IMR-90 (cell line): ENCODE measurements around the gene SLC26A8. TPM values are rescaled to one million over a fixed set of nuclear protein-coding genes. Genes with fewer than 3 reads are reported as not detected.

ENCODE experiments used
- ATAC-seq: fragments of 200-7000 bp; cut with Tn5 transposase; 2 replicates; pipeline ENCODE4 v1.9.1; 2020; ENCODE audit warnings: low read depth, mild to moderate bottlenecking, moderate library complexity
- BruUV-seq: library from RNA; stranded (reverse); fragments of 400-500 nt; replicated peaks from 2 replicates; lab custom pipeline; 2021; lab: Mats Ljungman, UMichigan
- CTCF ChIA-PET: fragments of 300-600 bp; formaldehyde crosslinking; extraction: SDS; loops from one replicate; lab custom pipeline; 2021; ENCODE audit warnings: antibody characterized with exemption; lab: Yijun Ruan, JAX
- POLR2A ChIA-PET: fragments of 300-600 bp; sonication (Branson Sonifier 250); formaldehyde crosslinking; loops from one replicate; lab custom pipeline; 2022; ENCODE audit warnings: antibody characterized with exemption; ENCODE audit not compliant: unreplicated experiment; lab: Charles Lee
- DNase-seq: peaks from one replicate; pipeline ENCODE4 v3.0.0; 2013
- H2AFZ ChIP-seq: replicated peaks from 2 replicates; pipeline ENCODE3; 2013; ENCODE audit warnings: low read length, mild to moderate bottlenecking; ENCODE audit not compliant: poor library complexity
- H2AK5ac ChIP-seq: 2 replicates; pipeline ENCODE4 v1.6.1; 2013; ENCODE audit warnings: low read depth, low read length, inconsistent platforms
- H2AK9ac ChIP-seq: replicated peaks from 2 replicates; pipeline ENCODE3; 2013; ENCODE audit warnings: mild to moderate bottlenecking, low read depth, low read length, moderate library complexity; ENCODE audit not compliant: poor library complexity
- H2BK120ac ChIP-seq: 2 replicates; pipeline ENCODE4 v1.6.1; 2013; ENCODE audit warnings: low read depth, low read length, inconsistent platforms
- H2BK15ac ChIP-seq: 3 replicates; pipeline ENCODE4 v1.6.1; 2013; ENCODE audit warnings: low read depth, low read length, inconsistent platforms
- H2BK20ac ChIP-seq: 2 replicates; pipeline ENCODE4 v1.6.1; 2013; ENCODE audit warnings: low read depth, mild to moderate bottlenecking, inconsistent platforms, low read length, moderate library complexity
- H2BK5ac ChIP-seq: 2 replicates; pipeline ENCODE4 v1.6.1; 2013; ENCODE audit warnings: mild to moderate bottlenecking, low read depth, low read length, inconsistent platforms; ENCODE audit not compliant: poor library complexity, severe bottlenecking
- H3K14ac ChIP-seq: replicated peaks from 2 replicates; pipeline ENCODE4 v1.6.1; 2013; ENCODE audit warnings: low read depth, low read length, inconsistent platforms
- H3K18ac ChIP-seq: 2 replicates; pipeline ENCODE4 v1.6.1; 2013; ENCODE audit warnings: low read depth, low read length, control low read depth
- H3K23ac ChIP-seq: 2 replicates; pipeline ENCODE4 v1.6.1; 2013; ENCODE audit warnings: low read depth, low read length, inconsistent platforms
- H3K27ac ChIP-seq: 2 replicates; pipeline ENCODE4 v1.5.1; 2013; ENCODE audit warnings: mild to moderate bottlenecking, control low read depth, low read length; ENCODE audit not compliant: insufficient read depth
- H3K27me3 ChIP-seq: 2 replicates; pipeline ENCODE4 v1.6.1; 2013; ENCODE audit warnings: low read length; ENCODE audit not compliant: control insufficient read depth, insufficient read depth
- H3K36me3 ChIP-seq: 2 replicates; pipeline ENCODE4 v1.6.1; 2013; ENCODE audit warnings: low read length, mixed read lengths; ENCODE audit not compliant: control insufficient read depth, insufficient read depth
- H3K4ac ChIP-seq: 2 replicates; pipeline ENCODE4 v1.6.1; 2013; ENCODE audit warnings: low read depth, low read length, inconsistent platforms
- H3K4me1 ChIP-seq: 2 replicates; pipeline ENCODE4 v1.6.1; 2013; ENCODE audit warnings: low read length, mixed read lengths; ENCODE audit not compliant: control insufficient read depth, insufficient read depth
- H3K4me2 ChIP-seq: 2 replicates; pipeline ENCODE4 v1.6.1; 2013; ENCODE audit warnings: low read depth, mild to moderate bottlenecking, control low read depth, low read length, moderate library complexity
- H3K4me3 ChIP-seq: 2 replicates; pipeline ENCODE4 v1.5.1; 2013; ENCODE audit warnings: low read depth, mild to moderate bottlenecking, control low read depth, low read length, moderate library complexity; ENCODE audit not compliant: insufficient read depth
- H3K56ac ChIP-seq: 2 replicates; pipeline ENCODE4 v1.6.1; 2013; ENCODE audit warnings: low read length, inconsistent platforms; ENCODE audit not compliant: insufficient read depth; ENCODE audit errors: extremely low read depth
- H3K79me1 ChIP-seq, 2 experiments: 2 replicates each; pipeline ENCODE4 v1.6.1; 2013; ENCODE audit warnings: low read length in 2 of 2, inconsistent platforms in 1 of 2, low read depth in 1 of 2
- H3K9ac ChIP-seq: 2 replicates; pipeline ENCODE4 v1.6.1; 2013; ENCODE audit warnings: low read depth, low read length, control low read depth
- H3K9me1 ChIP-seq: 2 replicates; pipeline ENCODE4 v1.6.1; 2013; ENCODE audit warnings: low read length, inconsistent platforms; ENCODE audit not compliant: insufficient read depth
- H3K9me3 ChIP-seq: 2 replicates; pipeline ENCODE4 v1.6.1; 2013; ENCODE audit warnings: low read length; ENCODE audit not compliant: control insufficient read depth, insufficient read depth
- H4K20me1 ChIP-seq: 2 replicates; pipeline ENCODE4 v1.6.1; 2013; ENCODE audit warnings: low read length, inconsistent platforms; ENCODE audit not compliant: insufficient read depth
- H4K5ac ChIP-seq: 2 replicates; pipeline ENCODE4 v1.6.1; 2013; ENCODE audit warnings: mild to moderate bottlenecking, low read depth, low read length, control low read depth
- H4K8ac ChIP-seq, 2 experiments: 2 replicates each; pipeline ENCODE4 v1.6.1; 2013; ENCODE audit warnings: low read depth in 2 of 2, low read length in 2 of 2, control low read depth in 1 of 2, inconsistent platforms in 1 of 2
- H4K91ac ChIP-seq: 2 replicates; pipeline ENCODE4 v1.6.1; 2013; ENCODE audit warnings: low read depth, low read length, inconsistent platforms; ENCODE audit not compliant: insufficient read depth
- BHLHE40 ChIP-seq: fragments of 150-350 bp; IDR thresholded peaks from 2 replicates; pipeline ENCODE4 v1.6.1; 2016; ENCODE audit warnings: mild to moderate bottlenecking, low read depth, low read length
- CEBPB ChIP-seq: IDR thresholded peaks from 2 replicates; pipeline ENCODE4 v1.6.1; 2012; ENCODE audit warnings: low read depth, low read length, improper control_type of control experiment
- CHD1 ChIP-seq: IDR thresholded peaks from 2 replicates; pipeline ENCODE4 v1.6.1; 2012; ENCODE audit warnings: low read depth, low read length, improper control_type of control experiment
- CTCF ChIP-seq: conservative IDR thresholded peaks from 2 replicates; pipeline ENCODE4 v1.5.1; 2012; ENCODE audit warnings: mild to moderate bottlenecking, low read depth, low read length, improper control_type of control experiment
- FOS ChIP-seq: fragments of 150-350 bp; IDR thresholded peaks from 2 replicates; pipeline ENCODE4 v1.6.1; 2016; ENCODE audit warnings: low read depth, low read length
- MAFK ChIP-seq: IDR thresholded peaks from 2 replicates; pipeline ENCODE4 v1.6.1; 2012; ENCODE audit warnings: low read depth, low read length, improper control_type of control experiment
- MAZ ChIP-seq: IDR thresholded peaks from 2 replicates; pipeline ENCODE4 v1.6.1; 2012; ENCODE audit warnings: low read depth, mild to moderate bottlenecking, low read length, improper control_type of control experiment, moderate library complexity, borderline replicate concordance
- MXI1 ChIP-seq: IDR thresholded peaks from 2 replicates; pipeline ENCODE4 v1.6.1; 2012; ENCODE audit warnings: low read depth, mild to moderate bottlenecking, low read length, moderate library complexity, borderline replicate concordance
- NFE2L2 ChIP-seq: fragments of 150-350 bp; IDR thresholded peaks from 2 replicates; pipeline ENCODE4 v1.6.1; 2016; ENCODE audit warnings: low read depth, mild to moderate bottlenecking, low read length
- POLR2A ChIP-seq: IDR thresholded peaks from 2 replicates; pipeline ENCODE4 v1.6.1; 2012; ENCODE audit warnings: mild to moderate bottlenecking, low read depth, low read length
- RAD21 ChIP-seq: IDR thresholded peaks from 2 replicates; pipeline ENCODE4 v1.6.1; 2012; ENCODE audit warnings: low read length, improper control_type of control experiment
- RCOR1 ChIP-seq: IDR thresholded peaks from 2 replicates; pipeline ENCODE4 v1.6.1; 2012; ENCODE audit warnings: mild to moderate bottlenecking, low read length, improper control_type of control experiment; ENCODE audit not compliant: insufficient replicate concordance
- RFX5 ChIP-seq: IDR thresholded peaks from 2 replicates; pipeline ENCODE4 v1.8.0; 2012; ENCODE audit warnings: low read depth, mild to moderate bottlenecking, low read length, moderate library complexity
- SMC3 ChIP-seq: fragments of 150-350 bp; IDR thresholded peaks from 2 replicates; pipeline ENCODE4 v1.6.1; 2016; ENCODE audit warnings: low read depth, mild to moderate bottlenecking, antibody characterized with exemption, low read length, moderate library complexity
- USF2 ChIP-seq: fragments of 150-350 bp; IDR thresholded peaks from 2 replicates; pipeline ENCODE4 v1.6.1; 2017; ENCODE audit warnings: mild to moderate bottlenecking, antibody characterized with exemption, low read length, low read depth
- WGBS, 2 experiments: methylation state at CpG; one replicate each; pipeline versions ENCODE4 v1.1.5 to v1.1.7; 2013; ENCODE audit warnings: missing lambda C conversion rate in 2 of 2; ENCODE audit not compliant: insufficient read length in 1 of 2; ENCODE audit errors: extremely low coverage in 2 of 2; 5-methylcytosine and 5-hydroxymethylcytosine counted together
- dilution Hi-C: fragments of 300-500 bp; cut with HindIII; formaldehyde crosslinking; loops from one replicate; pipeline ENCODE4 v1.14.3; 2018; ENCODE audit warnings: low sequenced_read_pairs; ENCODE audit not compliant: unreplicated experiment
- in situ Hi-C: fragments of 300-500 bp; cut with MboI; formaldehyde crosslinking; loops from 3 replicates; pipeline ENCODE4 v1.14.3; 2019; ENCODE audit warnings: low sequenced_read_pairs, inconsistent platforms, mixed read lengths
- intact Hi-C: fragments of 100-400 bp; cut with micrococcal nuclease; formaldehyde crosslinking; loops from 2 replicates; pipeline ENCODE4 v1.10.0; 2022
- polyA plus RNA-seq, 3 experiments: library from polyadenylated mRNA; depleted of rRNA; stranded (reverse); fragments of >200 nt; gene quantifications; 2 replicates each; pipeline ENCODE4 v1.2.3, GENCODE V29; 2012; ENCODE audit warnings: low replicate concordance in 1 of 3
- total RNA-seq: library from RNA; depleted of rRNA; stranded (reverse); fragments of >200 nt; gene quantifications from 2 replicates; pipeline ENCODE4 v1.2.3, GENCODE V29; 2012
- TF ChIP-seq, protein P1 (sequence below): fragments of 150-350 bp; IDR thresholded peaks from 2 replicates; pipeline ENCODE4 v1.6.1; 2016; ENCODE audit warnings: low read depth, mild to moderate bottlenecking, low read length, moderate library complexity, borderline replicate concordance

Gene SLC26A8
- total and polyA plus RNA-seq, 2 of the 4 experiments (the other 2 are of a cell fraction): 0.07 TPM; not detected in 1

DNA sequence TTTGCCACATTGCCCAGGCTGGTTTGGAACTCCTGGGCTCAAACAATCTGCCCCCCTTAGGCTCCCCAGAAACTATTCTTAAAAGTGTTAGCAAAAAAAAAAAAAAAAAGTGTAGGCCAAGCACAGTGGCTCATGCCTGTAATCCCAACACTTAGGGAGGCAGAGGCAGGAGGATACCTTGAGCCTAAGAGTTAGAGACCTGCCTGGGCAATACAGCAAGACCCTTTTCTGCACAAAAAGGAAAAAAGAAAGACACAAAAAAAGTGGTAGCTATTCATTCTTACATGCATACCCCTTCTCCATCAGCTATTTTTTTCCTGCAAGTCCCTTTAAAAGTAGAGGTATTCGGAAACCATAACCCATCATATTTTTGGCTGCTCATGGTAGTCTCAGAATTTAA is 100.3 kb downstream of the SLC26A8 start:
- whole genome bisulfite sequencing, 2 experiments: no CpG with 5 or more reads among the region's 1 CpG
- intact Hi-C loops: no loop called here
- DNase-seq: no peak
- Histone ChIP-seq H3K27me3 (no peaks in the 10 kb centered on the region), H2AK5ac (no peak overlapping the region), H3K9ac (no peak overlapping the region), H2BK15ac (no peak overlapping the region), H4K5ac (no peak overlapping the region), H3K4me3 (no peak overlapping the region), H3K4me1 (no peaks in the 10 kb centered on the region; the same call in 1 of the 2 replicates), H3K4ac (no peak overlapping the region), H2BK5ac (no peak overlapping the region), H3K9me3 (no peaks in the 10 kb centered on the region), H2BK120ac (no peak overlapping the region), H3K56ac (no peak overlapping the region), H4K20me1 (no peaks in the 10 kb centered on the region), H4K91ac (no peak overlapping the region), H3K79me1 (peaks cover 5 to 21% of the 10 kb centered on the region in 2 experiments; a peak in 2 of 4 replicates), H3K27ac (no peak overlapping the region), H2AFZ (no peak overlapping the region), H2BK20ac (no peak overlapping the region), H3K23ac (no peak overlapping the region), H3K4me2 (no peak overlapping the region), H3K18ac (no peak overlapping the region), H4K8ac (no peak overlapping the region), H2AK9ac (no peak overlapping the region), H3K36me3 (no peaks in the 10 kb centered on the region), H3K14ac (no peak overlapping the region), H3K9me1 (no peaks in the 10 kb centered on the region)
- TF ChIP-seq RCOR1: no peak
- TF ChIP-seq MAZ: no peak
- TF ChIP-seq POLR2A: no peak
- TF ChIP-seq RAD21: no peak
- TF ChIP-seq CHD1: no peak
- no peak for TF ChIP-seq CEBPB
- TF ChIP-seq, protein P1, sequence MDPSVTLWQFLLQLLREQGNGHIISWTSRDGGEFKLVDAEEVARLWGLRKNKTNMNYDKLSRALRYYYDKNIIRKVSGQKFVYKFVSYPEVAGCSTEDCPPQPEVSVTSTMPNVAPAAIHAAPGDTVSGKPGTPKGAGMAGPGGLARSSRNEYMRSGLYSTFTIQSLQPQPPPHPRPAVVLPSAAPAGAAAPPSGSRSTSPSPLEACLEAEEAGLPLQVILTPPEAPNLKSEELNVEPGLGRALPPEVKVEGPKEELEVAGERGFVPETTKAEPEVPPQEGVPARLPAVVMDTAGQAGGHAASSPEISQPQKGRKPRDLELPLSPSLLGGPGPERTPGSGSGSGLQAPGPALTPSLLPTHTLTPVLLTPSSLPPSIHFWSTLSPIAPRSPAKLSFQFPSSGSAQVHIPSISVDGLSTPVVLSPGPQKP: no peak
- no peak for TF ChIP-seq RFX5
- no peak for TF ChIP-seq NFE2L2
- no peak for TF ChIP-seq MXI1
- no peak for TF ChIP-seq BHLHE40
- TF ChIP-seq MAFK: no peak
- no peak for TF ChIP-seq SMC3
- no peak for TF ChIP-seq CTCF
- TF ChIP-seq USF2: no peak
- TF ChIP-seq FOS: no peak
- ATAC-seq: no peak
- ChIA-PET CTCF (no interaction called here), POLR2A (no interaction called here)
- BruUV-seq: no TSS peak
- dilution Hi-C loops: no loop called here
- in situ Hi-C loops: no loop called here
